PFSK-1 (cell line): ENCODE measurements around the gene PRELID3B.

Experiments
- FOXP2 ChIP-seq: optimal IDR thresholded peaks from 2 replicates; pipeline ENCODE3; 2011; ENCODE audit warnings: borderline replicate concordance, control low read depth, inconsistent platforms; ENCODE audit not compliant: insufficient read depth; ENCODE audit errors: extremely low read length, extremely low read depth
- POLR2AphosphoS5 ChIP-seq: IDR thresholded peaks from 2 replicates; pipeline ENCODE4 v1.6.1; 2012; ENCODE audit warnings: low read depth, mild to moderate bottlenecking, control low read depth, low read length, moderate library complexity
- SIN3A ChIP-seq: IDR thresholded peaks from 2 replicates; pipeline ENCODE4 v1.6.1; 2012; ENCODE audit warnings: mild to moderate bottlenecking, low read length, moderate library complexity, borderline replicate concordance; ENCODE audit not compliant: insufficient read depth
- TAF1 ChIP-seq: IDR thresholded peaks from 2 replicates; pipeline ENCODE4 v1.6.1; 2012; ENCODE audit warnings: low read length, control low read depth, borderline replicate concordance; ENCODE audit not compliant: insufficient read depth
- TF ChIP-seq, protein P1 (sequence below), 2 experiments: IDR thresholded peaks; 2 replicates each; pipeline versions ENCODE4 v1.6.1 to v1.8.0; 2011 to 2012; ENCODE audit warnings: low read depth in 2 of 2, low read length in 2 of 2, control low read depth in 1 of 2, inconsistent platforms in 1 of 2, mild to moderate bottlenecking in 1 of 2, moderate library complexity in 1 of 2; ENCODE audit not compliant: insufficient read depth in 1 of 2

DNA sequence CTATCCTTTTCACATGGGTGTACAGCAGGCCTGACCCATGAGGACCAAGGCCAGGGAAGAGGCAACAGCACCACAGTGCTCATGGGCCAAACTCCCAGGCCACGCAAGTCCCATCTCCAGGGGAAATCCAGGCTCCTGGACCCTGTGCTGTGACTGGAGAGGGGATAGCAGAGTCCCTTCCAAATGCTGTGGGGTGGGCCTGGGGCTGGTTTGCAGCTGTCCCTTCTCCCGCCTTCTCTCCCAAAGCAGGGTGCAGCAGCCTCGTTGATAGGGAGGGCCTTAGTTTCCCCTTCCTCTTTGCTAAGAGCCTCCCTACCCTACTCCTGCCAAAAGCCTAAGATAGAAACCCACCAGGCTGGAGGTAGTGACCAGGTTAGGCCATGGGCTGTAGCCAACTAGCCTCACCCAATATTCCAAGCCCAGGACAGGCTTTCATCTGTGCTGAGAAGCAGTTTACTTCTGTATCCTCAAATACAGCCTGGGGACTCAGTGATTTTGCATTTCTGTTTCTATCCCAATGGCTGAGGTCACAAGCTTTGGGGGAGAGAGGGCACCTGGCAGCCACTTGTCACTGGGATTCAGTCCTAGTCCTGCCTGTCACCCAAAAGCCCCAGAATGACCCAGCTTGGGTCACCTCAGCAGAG is 36.9 kb downstream of the PRELID3B start:
- no peak for TF ChIP-seq SIN3A
- TF ChIP-seq POLR2AphosphoS5: no peak
- no peak for TF ChIP-seq TAF1
- TF ChIP-seq, protein P1, sequence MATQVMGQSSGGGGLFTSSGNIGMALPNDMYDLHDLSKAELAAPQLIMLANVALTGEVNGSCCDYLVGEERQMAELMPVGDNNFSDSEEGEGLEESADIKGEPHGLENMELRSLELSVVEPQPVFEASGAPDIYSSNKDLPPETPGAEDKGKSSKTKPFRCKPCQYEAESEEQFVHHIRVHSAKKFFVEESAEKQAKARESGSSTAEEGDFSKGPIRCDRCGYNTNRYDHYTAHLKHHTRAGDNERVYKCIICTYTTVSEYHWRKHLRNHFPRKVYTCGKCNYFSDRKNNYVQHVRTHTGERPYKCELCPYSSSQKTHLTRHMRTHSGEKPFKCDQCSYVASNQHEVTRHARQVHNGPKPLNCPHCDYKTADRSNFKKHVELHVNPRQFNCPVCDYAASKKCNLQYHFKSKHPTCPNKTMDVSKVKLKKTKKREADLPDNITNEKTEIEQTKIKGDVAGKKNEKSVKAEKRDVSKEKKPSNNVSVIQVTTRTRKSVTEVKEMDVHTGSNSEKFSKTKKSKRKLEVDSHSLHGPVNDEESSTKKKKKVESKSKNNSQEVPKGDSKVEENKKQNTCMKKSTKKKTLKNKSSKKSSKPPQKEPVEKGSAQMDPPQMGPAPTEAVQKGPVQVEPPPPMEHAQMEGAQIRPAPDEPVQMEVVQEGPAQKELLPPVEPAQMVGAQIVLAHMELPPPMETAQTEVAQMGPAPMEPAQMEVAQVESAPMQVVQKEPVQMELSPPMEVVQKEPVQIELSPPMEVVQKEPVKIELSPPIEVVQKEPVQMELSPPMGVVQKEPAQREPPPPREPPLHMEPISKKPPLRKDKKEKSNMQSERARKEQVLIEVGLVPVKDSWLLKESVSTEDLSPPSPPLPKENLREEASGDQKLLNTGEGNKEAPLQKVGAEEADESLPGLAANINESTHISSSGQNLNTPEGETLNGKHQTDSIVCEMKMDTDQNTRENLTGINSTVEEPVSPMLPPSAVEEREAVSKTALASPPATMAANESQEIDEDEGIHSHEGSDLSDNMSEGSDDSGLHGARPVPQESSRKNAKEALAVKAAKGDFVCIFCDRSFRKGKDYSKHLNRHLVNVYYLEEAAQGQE (IDR thresholded peaks at IDR 0.05; ENCODE audit: insufficient read depth in 1 of 2, low read depth in 2 of 2, low read length in 2 of 2): no peak
- TF ChIP-seq FOXP2: no peak
